Heart left ventricle (tissue), 16 donors: ENCODE data around the gene ATP1B2. TPM values are rescaled to one million over a fixed set of nuclear protein-coding genes. Genes with fewer than 3 reads are reported as not detected.

Experiments used
- ATAC-seq, 4 donors: fragments of 200-7000 bp; cut with Tn5 transposase; one replicate each; pipeline ENCODE4 v1.9.1; 2020 to 2022; ENCODE audit warnings: moderate library complexity in 4 of 4, mild to moderate bottlenecking in 3 of 4, moderate number of reproducible peaks in 1 of 4
- DNase-seq, 5 donors: peaks; one replicate each; pipeline ENCODE4 v3.0.0-alpha.2; 2020
- H3K27ac ChIP-seq, 12 donors: fragments of 200-600 bp; sonication (generic) in 4 of 12; one replicate each; pipeline versions ENCODE4 v1.5.0 to v1.8.0; 2016 to 2022; ENCODE audit warnings: mild to moderate bottlenecking in 2 of 12
- H3K27me3 ChIP-seq, 9 donors: fragments of 200-600 bp; sonication (generic) in 2 of 9; one replicate each; pipeline versions ENCODE4 v1.5.1 to v1.8.0; 2016 to 2022; ENCODE audit warnings: mild to moderate bottlenecking in 3 of 9
- H3K36me3 ChIP-seq, 9 donors: fragments of 200-600 bp; sonication (generic) in 2 of 9; one replicate each; pipeline versions ENCODE4 v1.5.0 to v1.8.0; 2018 to 2022; ENCODE audit warnings: mild to moderate bottlenecking in 2 of 9
- H3K4me1 ChIP-seq, 12 donors: fragments of 200-600 bp; sonication (generic) in 4 of 12; one replicate each; pipeline versions ENCODE4 v1.5.0 to v1.8.0; 2016 to 2022; ENCODE audit warnings: mild to moderate bottlenecking in 3 of 12
- H3K4me3 ChIP-seq, 12 donors: fragments of 200-600 bp; sonication (generic) in 4 of 12; one replicate each; pipeline versions ENCODE4 v1.5.0 to v1.8.0; 2017 to 2022; ENCODE audit warnings: mild to moderate bottlenecking in 9 of 12, moderate library complexity in 4 of 12
- H3K9me3 ChIP-seq, 12 donors: fragments of 200-600 bp; sonication (generic) in 4 of 12; one replicate each; pipeline versions ENCODE4 v1.5.0 to v1.8.0; 2016 to 2022; ENCODE audit warnings: mild to moderate bottlenecking in 1 of 12
- CTCF ChIP-seq, 12 donors: fragments of 200-600 bp; sonication (generic) in 4 of 12; IDR thresholded peaks; one replicate each; pipeline versions ENCODE4 v1.5.0 to v1.8.0; 2018 to 2022; ENCODE audit warnings: antibody characterized with exemption in 12 of 12, mild to moderate bottlenecking in 5 of 12
- POLR2A ChIP-seq, 2 donors: fragments of 450-650 bp; IDR thresholded peaks; one replicate each; pipeline ENCODE4 v1.6.1; 2017; ENCODE audit warnings: antibody characterized with exemption in 2 of 2, mild to moderate bottlenecking in 2 of 2, moderate library complexity in 2 of 2
- WGBS, 4 donors: extraction: QIAGEN DNeasy Blood & Tissue Kit in 2 of 4; methylation state at CpG; one replicate each; pipeline versions ENCODE4 v1.1.5 to v1.1.7; 2013 to 2018; 5-methylcytosine and 5-hydroxymethylcytosine counted together
- intact Hi-C, 10 donors: fragments of 100-400 bp; cut with DNase I; formaldehyde crosslinking; loops; one replicate each; pipeline versions ENCODE4 v1.11.1 to v1.14.2; 2022
- polyA plus RNA-seq, 2 donors: library from polyadenylated mRNA; stranded (reverse); fragments of 200-250 nt; gene quantifications; one replicate each; pipeline ENCODE4 v1.2.3, GENCODE V29; 2013
- total RNA-seq, 9 donors: library from RNA; depleted of rRNA in 2 of 9; stranded (reverse); fragments of >200 nt in 2 of 9; fragmentation: NEBNext Ultra II Directional in 3 of 9; extraction: Animal tissue kit (Norgen Biotek cat#: 25700) in 3 of 9; gene quantifications; one replicate each; pipeline versions ENCODE4 v1.1.0 to v1.2.4, GENCODE V29; 2016 to 2023
- donor health status: ischemic (EF 13 %, LVEDD 7.1; RV severe dilation, severe dysfunction).
- donor health status: healthy with polysubstance abuse.
- donor health status: DM: no; HTN: yes; CAD: no.
- donor health status: DM: no; HTN: no; CAD: no.
- donor health status: ischemic (EF 25% LVEDD 6.9; RV normal size, moderate dysfunction).
- donor health status: ischemic (EF 25% LVEDD 5.7; RV mildly dilated, moderate dysfunction).
- donor health status: healthy.
- donor health status: DM: yes; HTN: yes; CAD: no.
- donor health status: ischemic (EF 35%, LVEDD 5.7; RV mildly dilated, moderate dysfunction).
- donor health status: nonischemic (EF 11% LVEDD 7.7; RV severe dilation, severe dysfunction).
- donor health status: DM: yes; HTN: yes; CAD: no.
- donor health status: PGD.
- donor health status: ischemic (EF 29% LVEDD 5.4; RV normal size, mild dysfunction).
- donor health status: nonischemic (EF 23%, LVEDD 6.1; RV moderate dilation, normal function).

ATP1B2 gene
- total and polyA plus RNA-seq, 11 donors = 0.60 to 6.6 (median 2.9) TPM

GRCh38 chr17:7614425-7615264 is 36.1 kb upstream of the ATP1B2 start, which contains the start of gene FXR2:
Gene FXR2 (minus strand): TSS chr17:7614897. CDS start chr17:7614532, 365 bp downstream.
- Histone ChIP-seq H3K4me1 (peaks cover 4 to 44% (median 32%) of the 10 kb centered on the region in 12 donors), H3K9me3 (no peaks in the 10 kb centered on the region), H3K4me3 (peak within 1 kb of the TSS; percentile 68 to 98 (median 86)), H3K27me3 (no peaks in the 10 kb centered on the region), H3K27ac (peak within 1 kb of the TSS; percentile 84 to 96 (median 94)), H3K36me3 (peaks cover 0 to 16% (median 9%) of the 10 kb centered on the region in 9 donors)
- peak; percentile 98 to 99 (median 98) for ATAC-seq
- TF ChIP-seq POLR2A (IDR thresholded peaks at IDR 0.05) (peak; percentile 55 to 81), CTCF (IDR thresholded peaks at IDR 0.05) (peak; percentile 43 to 80 (median 65))
- 0 to 1% (median 0%) methylated on average over 44 to 93 of the region's 93 CpGs for WGBS, 4 donors
- DNase-seq = peak; percentile 100
- intact Hi-C loops = no loop called here

- 7 to 13% (median 8%) methylated on average over 27 to 28 of the region's 28 CpGs for WGBS, 4 donors
- intact Hi-C loops = no loop called here
- no peak for ATAC-seq
- Histone ChIP-seq H3K4me1 (peaks cover 4 to 41% (median 31%) of the 10 kb centered on the region in 12 donors), H3K4me3 (peak overlapping the region in 11 of 12 donors; percentile 33 to 98 (median 71)), H3K36me3 (peaks cover 0 to 12% (median 9%) of the 10 kb centered on the region in 9 donors), H3K9me3 (no peaks in the 10 kb centered on the region), H3K27me3 (no peaks in the 10 kb centered on the region), H3K27ac (peak overlapping the region in 11 of 12 donors; percentile 72 to 94 (median 86))
- TF ChIP-seq POLR2A (IDR thresholded peaks at IDR 0.05) (no peak), CTCF (IDR thresholded peaks at IDR 0.05) (no peak)
- DNase-seq = no peak
Measured at GRCh38 chr17:7615265-7615747, 35.4 kb upstream of the ATP1B2 start.

- Histone ChIP-seq H3K4me3 (no peak overlapping the region), H3K4me1 (peaks cover 0 to 10% (median 4%) of the 10 kb centered on the region in 12 donors), H3K9me3 (no peaks in the 10 kb centered on the region), H3K27me3 (no peaks in the 10 kb centered on the region), H3K36me3 (no peaks in the 10 kb centered on the region), H3K27ac (no peak overlapping the region)
- ATAC-seq = no peak
- intact Hi-C loops = no loop called here
- DNase-seq = no peak
- TF ChIP-seq POLR2A (IDR thresholded peaks at IDR 0.05) (no peak), CTCF (IDR thresholded peaks at IDR 0.05) (no peak)
- 77 to 82% (median 78%) methylated on average over 5 of the region's 5 CpGs for WGBS, 4 donors
Measured at GRCh38 chr17:7618608-7619007, 32.1 kb upstream of the ATP1B2 start.

- Histone ChIP-seq H3K9me3 (no peaks in the 10 kb centered on the region), H3K27me3 (no peaks in the 10 kb centered on the region), H3K4me1 (peaks cover 0 to under 1% (median 0%) of the 10 kb centered on the region in 12 donors), H3K36me3 (peaks cover 0 to 3% (median under 1%) of the 10 kb centered on the region in 9 donors), H3K27ac (no peak overlapping the region), H3K4me3 (no peak overlapping the region)
- intact Hi-C loops = no loop called here
- DNase-seq (no peak), ATAC-seq (no peak)
- TF ChIP-seq CTCF (IDR thresholded peaks at IDR 0.05) (no peak), POLR2A (IDR thresholded peaks at IDR 0.05) (no peak)
- 94 to 99% (median 94%) methylated on average over 8 of the region's 8 CpGs for WGBS, 4 donors
Measured at GRCh38 chr17:7620835-7621234, 29.9 kb upstream of the ATP1B2 start.
